Measurements from ENCODE around the gene SELENOP.
A peak's percentile ranks its signal among the peaks of the same experiment; 100 is the strongest.

The SELENOP gene

DNA sequence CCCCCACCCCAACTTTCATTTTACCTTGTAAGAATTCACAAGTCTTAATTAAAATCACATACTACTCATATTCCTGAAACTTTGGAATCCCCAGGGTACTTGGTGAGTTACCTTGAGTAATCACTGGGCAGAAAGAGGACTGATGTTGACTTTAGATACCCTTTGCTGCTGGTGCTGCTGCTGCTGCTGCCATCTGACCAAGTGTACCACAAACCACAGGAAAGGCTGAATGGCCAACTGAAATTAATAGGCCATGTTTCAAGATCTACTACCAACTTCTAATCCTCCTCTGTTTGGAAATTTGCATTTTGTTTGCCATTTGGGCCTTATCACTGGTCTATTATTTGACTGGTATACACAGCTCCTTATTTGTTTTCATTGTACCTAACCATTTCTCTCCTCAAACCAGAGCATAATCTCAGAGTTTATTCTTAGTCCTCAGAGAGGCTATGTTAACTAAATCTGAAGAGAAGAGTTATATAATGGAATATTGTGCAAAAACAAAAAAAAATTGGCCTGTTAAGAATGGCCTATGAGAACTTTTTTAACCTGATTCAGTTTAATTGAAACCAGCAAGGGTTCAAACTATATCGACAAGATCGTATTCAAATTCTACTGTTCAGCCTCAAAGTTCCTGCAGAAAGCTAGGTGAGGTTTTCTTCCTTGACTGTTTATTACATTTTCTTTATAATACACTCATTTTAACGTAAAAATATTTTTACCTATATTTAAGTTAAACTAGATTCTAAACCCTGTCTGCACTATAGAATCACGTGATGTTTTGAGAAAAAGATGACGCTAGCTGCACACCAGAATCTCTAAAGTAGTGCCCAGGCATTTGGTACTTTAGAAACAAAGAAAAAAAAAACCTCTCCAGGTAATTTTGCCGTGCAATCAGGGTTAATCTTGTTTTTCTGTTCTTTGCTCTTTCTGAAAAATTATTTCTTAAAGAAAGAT is 13.1 kb downstream of the SELENOP start:
- no peak for DNase-seq (ENCODE audit: low read depth in 3 of 3)

GRCh38 chr5:42791151-42791550 is 20.5 kb downstream of the SELENOP start:
- no peak for DNase-seq (ENCODE audit: low read depth in 3 of 3)

DNA sequence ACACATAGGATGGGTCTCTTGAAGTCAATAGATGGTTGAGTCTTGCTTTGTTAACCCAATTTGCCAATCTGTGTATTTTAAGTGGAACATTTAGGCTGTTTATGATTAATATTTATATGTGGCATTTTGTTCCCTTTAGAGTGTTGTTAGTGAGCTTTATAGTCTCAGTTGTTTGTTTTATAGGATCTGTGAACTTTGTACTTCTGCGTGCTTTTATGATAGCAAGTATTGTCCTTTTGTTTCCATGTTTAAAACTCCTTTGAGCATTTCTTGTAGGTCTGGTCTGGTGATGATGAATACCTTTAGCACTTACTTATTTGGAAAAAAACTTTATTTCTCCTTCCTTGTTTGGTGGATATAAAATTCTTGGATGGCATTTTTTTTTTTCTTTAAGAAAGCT is 23.8 kb downstream of the SELENOP start:
- no peak for DNase-seq (ENCODE audit: low read depth in 3 of 3)

DNA sequence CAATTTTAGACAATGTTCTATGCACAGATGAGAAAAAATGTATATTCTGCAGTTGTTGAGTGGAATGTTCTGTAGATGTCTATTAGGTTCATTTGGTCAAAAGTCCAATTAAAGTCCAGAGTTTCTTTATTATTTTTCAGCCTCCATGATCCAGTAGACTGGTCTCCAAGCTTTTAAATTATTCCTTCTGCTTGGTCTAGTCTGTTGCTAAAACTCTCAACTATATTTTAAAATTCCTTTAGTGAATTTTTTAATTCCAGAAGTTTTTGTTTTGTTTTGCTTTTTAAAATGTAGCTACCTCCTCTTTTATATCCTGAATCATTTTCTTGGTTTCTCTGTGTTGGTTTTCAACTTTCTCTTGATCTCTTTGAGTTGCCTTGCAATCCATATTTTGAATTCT is 24.6 kb downstream of the SELENOP start:
- no peak for DNase-seq (ENCODE audit: low read depth in 3 of 3)

- no peak for DNase-seq (ENCODE audit: low read depth in 3 of 3)
These were observed 25.9 kb downstream of the SELENOP start for GRCh38 chr5:42785756-42786155.

GRCh38 chr5:42784132-42784531 is 27.6 kb downstream of the SELENOP start:
- no peak for DNase-seq (ENCODE audit: low read depth in 3 of 3)

GRCh38 chr5:42781584-42781983 is 30.1 kb downstream of the SELENOP start:
- DNase-seq (ENCODE audit: low read depth in 3 of 3) = no peak

DNA sequence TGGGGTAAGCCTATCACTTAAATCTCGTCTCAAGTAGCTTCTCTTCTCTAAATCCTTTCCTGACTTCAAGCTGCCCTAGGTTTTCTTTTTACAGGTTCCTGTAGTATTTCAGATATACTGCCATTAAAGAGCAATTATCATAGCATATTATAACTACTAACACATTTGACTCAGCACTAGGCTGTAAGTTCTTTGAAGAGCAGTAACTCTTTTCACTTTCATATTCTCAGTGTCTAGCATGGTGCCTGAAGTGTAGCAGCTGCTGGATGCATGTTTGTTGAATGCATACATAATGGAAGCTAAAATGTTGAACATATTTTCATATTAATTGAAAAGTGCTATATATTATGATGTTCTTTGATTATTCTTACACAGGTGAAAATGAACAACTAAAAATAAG is 32.6 kb downstream of the SELENOP start:
- no peak for DNase-seq (ENCODE audit: low read depth in 3 of 3)

GRCh38 chr5:42772265-42772993 is 39.3 kb downstream of the SELENOP start:
- DNase-seq (ENCODE audit: low read depth in 3 of 3) = no peak

GRCh38 chr5:42770003-42770402 is 41.7 kb downstream of the SELENOP start:
- DNase-seq (ENCODE audit: low read depth in 3 of 3) = no peak

DNA sequence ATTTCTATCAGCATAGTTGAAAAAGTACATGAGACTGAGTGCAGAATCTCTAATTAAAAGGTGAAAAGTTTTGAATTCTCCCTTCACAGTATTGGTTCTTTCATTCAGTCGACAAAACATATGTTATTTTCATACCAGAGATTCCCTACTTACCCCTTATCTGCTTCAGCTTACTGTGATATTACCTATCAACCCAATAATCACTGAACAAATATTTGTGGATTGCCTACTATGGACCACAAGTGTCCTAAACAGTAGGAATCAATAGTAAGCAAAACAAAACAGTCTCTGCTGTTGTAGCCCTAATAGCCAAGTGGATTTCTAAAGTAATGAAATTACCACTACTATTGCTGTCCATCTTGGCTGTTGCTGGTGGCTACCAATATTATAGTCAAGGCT is 43.6 kb downstream of the SELENOP start:
- DNase-seq (ENCODE audit: low read depth in 3 of 3) = no peak

GRCh38 chr5:42767491-42768105 is 44.1 kb downstream of the SELENOP start:
- DNase-seq (ENCODE audit: low read depth in 3 of 3) = no peak

- no peak for DNase-seq (ENCODE audit: low read depth in 3 of 3)
These were observed 49.9 kb downstream of the SELENOP start for GRCh38 chr5:42761791-42762190.

DNA sequence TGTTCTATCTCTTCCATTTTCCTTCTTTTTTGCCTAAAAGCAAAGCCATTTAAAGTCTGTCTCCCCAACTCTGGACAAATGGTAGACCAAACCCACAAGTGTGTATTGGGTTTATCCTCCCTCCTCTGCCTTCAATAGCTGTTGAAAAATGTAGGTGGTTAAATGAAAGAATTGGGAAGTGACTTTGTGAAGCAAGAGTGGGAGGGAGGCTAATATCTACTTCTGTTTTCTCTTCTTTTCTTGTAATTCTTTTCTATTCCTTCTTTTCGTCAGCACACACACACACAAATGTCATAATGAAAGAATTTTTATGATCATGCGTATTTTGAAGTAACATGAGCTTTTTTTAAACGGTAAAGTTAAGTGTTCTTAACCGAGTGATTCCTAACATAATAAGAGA is 51.3 kb downstream of the SELENOP start:
- no peak for DNase-seq (ENCODE audit: low read depth in 3 of 3)

DNA sequence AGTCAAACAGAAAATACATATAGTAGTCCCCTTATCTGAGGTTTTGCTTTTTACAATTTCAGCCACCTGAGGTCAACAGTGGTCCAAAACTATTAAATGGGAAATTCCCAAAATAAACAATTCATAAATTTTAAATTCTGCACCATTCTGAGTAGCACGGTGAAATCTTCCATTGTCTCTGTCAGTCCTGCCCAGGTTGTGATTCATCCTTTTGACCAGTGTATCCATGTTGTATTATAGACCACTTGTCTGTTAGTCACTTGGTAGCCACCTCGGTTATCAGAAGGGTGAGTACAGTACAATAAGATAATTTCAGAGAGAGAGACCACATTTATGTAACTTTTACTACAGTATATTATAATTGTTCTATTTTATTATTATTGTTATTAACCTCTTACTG is 52.2 kb downstream of the SELENOP start:
- DNase-seq (ENCODE audit: low read depth in 3 of 3) = no peak

DNA sequence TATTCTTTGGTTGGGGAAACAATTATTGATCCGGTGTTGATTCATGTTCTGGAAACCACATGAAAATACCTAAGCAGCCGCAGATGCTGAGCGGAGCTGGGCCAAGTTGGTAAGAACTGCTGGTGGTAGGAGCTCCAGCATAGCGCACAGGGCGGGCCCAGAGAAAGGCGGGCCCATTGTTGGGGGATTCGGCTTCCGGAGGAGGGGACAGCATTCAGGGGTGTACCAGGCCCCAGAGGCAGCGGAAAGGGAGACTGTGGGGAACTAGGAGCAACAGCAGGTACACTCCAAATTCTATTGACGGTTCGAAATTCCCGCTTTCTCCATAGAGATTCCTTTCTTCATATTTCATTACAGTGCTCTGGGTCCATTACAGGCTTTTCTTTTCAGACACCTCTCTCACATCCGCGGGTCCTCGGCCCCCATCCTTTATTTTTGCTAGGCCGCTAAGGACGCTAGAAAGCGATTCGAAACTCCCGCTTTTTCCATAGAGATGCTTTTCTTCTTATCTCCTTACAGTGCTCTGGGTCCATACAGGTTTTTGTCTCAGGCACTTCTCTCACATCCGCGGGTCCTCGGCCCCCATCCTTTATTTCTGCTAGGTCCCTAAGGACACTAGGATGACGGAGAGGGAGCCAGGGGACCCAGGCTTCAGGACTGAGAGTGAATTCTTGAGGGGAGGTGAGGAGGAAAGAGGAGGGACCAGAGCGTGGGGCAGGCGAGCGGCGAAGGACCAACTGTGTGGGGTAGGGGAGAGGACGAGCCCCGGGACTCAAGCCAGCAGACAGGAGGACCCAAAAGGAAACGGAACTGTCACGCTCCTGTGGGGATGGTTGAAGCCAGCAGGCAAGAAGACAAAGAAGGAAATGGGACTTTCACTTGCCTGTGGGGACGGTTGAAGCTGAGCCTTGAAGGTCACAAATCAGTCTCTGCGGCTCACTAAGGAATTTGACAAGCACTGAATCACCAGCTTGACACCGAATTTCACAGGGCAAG is 54.8 kb downstream of the SELENOP start, which contains the start of gene CCDC152:
TSS of gene CCDC152 (plus strand) at position 213 of the 996 bp plus-strand sequence. CDS start 2,304 bp downstream, outside the sequence.
- DNase-seq (ENCODE audit: low read depth in 3 of 3) = peak; percentile 35 to 53 (median 35)

DNA sequence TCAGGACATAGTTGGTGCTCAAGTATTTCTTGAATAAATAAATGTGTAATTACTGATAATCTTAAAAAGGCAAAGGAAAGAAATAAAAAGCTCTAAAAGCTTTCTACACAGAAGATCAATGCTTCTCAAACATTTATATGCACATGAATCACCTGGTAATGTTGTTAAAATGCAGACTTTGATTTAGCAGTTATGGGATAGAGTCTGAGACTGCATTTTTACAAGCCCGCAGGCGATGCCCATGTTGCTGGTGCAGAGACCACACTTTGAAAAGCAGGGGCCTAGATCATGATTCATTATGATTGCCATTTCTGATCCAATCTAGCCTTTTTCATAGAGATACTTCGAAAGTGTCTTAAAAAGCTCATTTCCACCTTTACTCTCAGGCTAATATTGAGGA is 58.6 kb downstream of the SELENOP start:
- DNase-seq (ENCODE audit: low read depth in 3 of 3) = no peak

- no peak for DNase-seq (ENCODE audit: low read depth in 3 of 3)
These were observed 60.6 kb downstream of the SELENOP start for GRCh38 chr5:42751044-42751443.

GRCh38 chr5:42750507-42750906 is 61.2 kb downstream of the SELENOP start:
- no peak for DNase-seq (ENCODE audit: low read depth in 3 of 3)
